PFSK-1 (cell line): ENCODE data around the gene AKAP4.

ENCODE experiments used
- FOXP2 ChIP-seq: optimal IDR thresholded peaks from 2 replicates; pipeline ENCODE3; 2011; ENCODE audit warnings: borderline replicate concordance, control low read depth, inconsistent platforms; ENCODE audit not compliant: insufficient read depth; ENCODE audit errors: extremely low read length, extremely low read depth
- POLR2AphosphoS5 ChIP-seq: IDR thresholded peaks from 2 replicates; pipeline ENCODE4 v1.6.1; 2012; ENCODE audit warnings: low read depth, mild to moderate bottlenecking, control low read depth, low read length, moderate library complexity
- REST ChIP-seq, 2 experiments: IDR thresholded peaks; 2 replicates each; pipeline versions ENCODE4 v1.6.1 to v1.8.0; 2011 to 2012; ENCODE audit warnings: low read depth in 2 of 2, low read length in 2 of 2, control low read depth in 1 of 2, inconsistent platforms in 1 of 2, mild to moderate bottlenecking in 1 of 2, moderate library complexity in 1 of 2; ENCODE audit not compliant: insufficient read depth in 1 of 2
- SIN3A ChIP-seq: IDR thresholded peaks from 2 replicates; pipeline ENCODE4 v1.6.1; 2012; ENCODE audit warnings: mild to moderate bottlenecking, low read length, moderate library complexity, borderline replicate concordance; ENCODE audit not compliant: insufficient read depth
- TAF1 ChIP-seq: IDR thresholded peaks from 2 replicates; pipeline ENCODE4 v1.6.1; 2012; ENCODE audit warnings: low read length, control low read depth, borderline replicate concordance; ENCODE audit not compliant: insufficient read depth

AKAP4 gene

GRCh38 chrX:50198348-50198747 is 2.5 kb downstream of the AKAP4 start:
- TF ChIP-seq POLR2AphosphoS5: no peak

- no peak for TF ChIP-seq REST (IDR thresholded peaks at IDR 0.05; ENCODE audit: insufficient read depth in 1 of 2, low read depth in 2 of 2, low read length in 2 of 2)
- TF ChIP-seq TAF1: no peak
- TF ChIP-seq FOXP2: no peak
- no peak for TF ChIP-seq SIN3A
- TF ChIP-seq POLR2AphosphoS5: no peak
Observed at GRCh38 chrX:50188859-50189600, 11.8 kb downstream of the AKAP4 start.

- TF ChIP-seq POLR2AphosphoS5: no peak
- no peak for TF ChIP-seq SIN3A
- no peak for TF ChIP-seq FOXP2
- TF ChIP-seq REST (IDR thresholded peaks at IDR 0.05; ENCODE audit: insufficient read depth in 1 of 2, low read depth in 2 of 2, low read length in 2 of 2): no peak
- no peak for TF ChIP-seq TAF1
Observed at GRCh38 chrX:50183891-50184290, 16.9 kb downstream of the AKAP4 start.

GRCh38 chrX:50180073-50180940 is 20.5 kb downstream of the AKAP4 start:
- TF ChIP-seq TAF1 (no peak), FOXP2 (no peak), SIN3A (no peak), REST (IDR thresholded peaks at IDR 0.05; ENCODE audit: insufficient read depth in 1 of 2, low read depth in 2 of 2, low read length in 2 of 2) (no peak), POLR2AphosphoS5 (no peak)

- no peak for TF ChIP-seq POLR2AphosphoS5
- TF ChIP-seq FOXP2: no peak
- no peak for TF ChIP-seq SIN3A
- no peak for TF ChIP-seq TAF1
- TF ChIP-seq REST (IDR thresholded peaks at IDR 0.05; ENCODE audit: insufficient read depth in 1 of 2, low read depth in 2 of 2, low read length in 2 of 2): no peak
Observed at GRCh38 chrX:50169717-50170116, 31.1 kb downstream of the AKAP4 start.
